Activated naive CD8-positive, alpha-beta T cell (primary cell): ENCODE data around the gene NLRP8.
"Not testable (repeated sequence)": the region's sequence is repeated elsewhere in the genome, so short reads cannot be mapped to it uniquely, and the experiment has no call there.

Experiments
- H3K27ac Mint-ChIP-seq: one replicate; pipeline ENCODE4 v1.8.0; 2021; ENCODE audit warnings: mixed read lengths
- H3K27me3 Mint-ChIP-seq: one replicate; pipeline ENCODE4 v1.8.0; 2021; ENCODE audit warnings: mixed read lengths
- H3K36me3 Mint-ChIP-seq: one replicate; pipeline ENCODE4 v1.8.0; 2021; ENCODE audit warnings: mixed read lengths
- H3K4me1 Mint-ChIP-seq: one replicate; pipeline ENCODE4 v1.8.0; 2021; ENCODE audit warnings: low read depth, mixed read lengths
- H3K4me3 Mint-ChIP-seq: one replicate; pipeline ENCODE4 v1.8.0; 2021; ENCODE audit warnings: mild to moderate bottlenecking, mixed read lengths
- H3K9me3 Mint-ChIP-seq: one replicate; pipeline ENCODE4 v1.8.0; 2021; ENCODE audit warnings: low read depth, mixed read lengths

NLRP8 gene

DNA sequence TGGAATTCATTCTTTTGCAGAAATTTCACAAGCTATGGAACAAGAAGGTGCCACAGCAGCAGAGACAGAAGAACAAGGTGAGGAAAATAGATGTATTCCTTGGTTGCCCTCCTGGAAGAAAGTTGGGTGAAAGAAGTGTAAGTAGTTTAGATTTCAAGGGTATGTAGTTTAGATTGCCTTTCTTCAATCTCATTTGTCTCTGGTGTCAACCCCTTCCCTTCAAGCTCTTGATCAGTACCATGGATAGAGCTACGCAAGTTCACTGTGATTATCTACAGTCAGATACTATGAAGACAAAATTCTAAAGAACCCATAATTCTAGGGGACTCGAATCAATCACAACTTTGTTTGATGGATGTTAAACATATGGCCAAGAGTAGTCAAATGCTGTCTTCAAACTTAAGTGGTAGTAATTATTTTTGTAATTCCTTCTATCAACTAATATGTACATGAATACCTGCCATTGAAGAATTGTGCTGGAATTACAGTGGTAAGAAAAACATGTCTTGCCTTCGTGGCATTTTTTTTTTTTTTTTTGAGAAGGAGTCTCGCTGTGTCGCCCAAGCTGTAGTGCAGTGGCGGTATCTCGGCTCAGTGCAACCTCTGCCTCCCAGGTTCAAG lies 72.8 kb downstream of the NLRP8 start:
- not testable (repeated sequence) for H3K4me1 Mint-ChIP-seq, H3K27ac Mint-ChIP-seq, H3K36me3 Mint-ChIP-seq, H3K4me3 Mint-ChIP-seq, H3K27me3 Mint-ChIP-seq
- H3K9me3 Mint-ChIP-seq = peaks cover 12% of the 10 kb centered on the region

DNA sequence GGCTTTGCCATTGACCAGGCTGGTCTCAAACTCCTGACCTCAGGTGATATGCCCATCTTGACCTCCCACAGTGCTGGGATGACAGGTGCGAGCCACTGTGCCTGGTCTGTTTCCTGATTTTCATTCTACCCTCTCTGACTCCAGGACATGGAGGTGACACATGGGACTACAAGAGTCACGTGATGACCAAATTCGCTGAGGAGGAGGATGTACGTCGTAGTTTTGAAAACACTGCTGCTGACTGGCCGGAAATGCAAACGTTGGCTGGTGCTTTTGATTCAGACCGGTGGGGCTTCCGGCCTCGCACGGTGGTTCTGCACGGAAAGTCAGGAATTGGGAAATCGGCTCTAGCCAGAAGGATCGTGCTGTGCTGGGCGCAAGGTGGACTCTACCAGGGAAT lies 79.1 kb downstream of the NLRP8 start:
- Mint-ChIP-seq H3K27me3 (peaks cover 2% of the 10 kb centered on the region), H3K36me3 (peaks cover 2% of the 10 kb centered on the region)

More for the DNA sequence above, 79.1 kb downstream of the NLRP8 start:
- no peak overlapping the region for H3K4me3 Mint-ChIP-seq
- no peak overlapping the region for H3K27ac Mint-ChIP-seq
- peaks cover 4% of the 10 kb centered on the region for H3K9me3 Mint-ChIP-seq
- no peaks in the 10 kb centered on the region for H3K4me1 Mint-ChIP-seq
